Measurements from ENCODE around the gene ZNF578. TPM values are rescaled to one million over a fixed set of nuclear protein-coding genes. Genes with fewer than 3 reads are reported as not detected.

ZNF578 gene
- total and polyA plus RNA-seq, 9 of the 15 experiments (the other 6 are each of a cell fraction or from before 2014, with no cell fraction given) = 0.05 to 0.29 (median 0.15) TPM

DNA sequence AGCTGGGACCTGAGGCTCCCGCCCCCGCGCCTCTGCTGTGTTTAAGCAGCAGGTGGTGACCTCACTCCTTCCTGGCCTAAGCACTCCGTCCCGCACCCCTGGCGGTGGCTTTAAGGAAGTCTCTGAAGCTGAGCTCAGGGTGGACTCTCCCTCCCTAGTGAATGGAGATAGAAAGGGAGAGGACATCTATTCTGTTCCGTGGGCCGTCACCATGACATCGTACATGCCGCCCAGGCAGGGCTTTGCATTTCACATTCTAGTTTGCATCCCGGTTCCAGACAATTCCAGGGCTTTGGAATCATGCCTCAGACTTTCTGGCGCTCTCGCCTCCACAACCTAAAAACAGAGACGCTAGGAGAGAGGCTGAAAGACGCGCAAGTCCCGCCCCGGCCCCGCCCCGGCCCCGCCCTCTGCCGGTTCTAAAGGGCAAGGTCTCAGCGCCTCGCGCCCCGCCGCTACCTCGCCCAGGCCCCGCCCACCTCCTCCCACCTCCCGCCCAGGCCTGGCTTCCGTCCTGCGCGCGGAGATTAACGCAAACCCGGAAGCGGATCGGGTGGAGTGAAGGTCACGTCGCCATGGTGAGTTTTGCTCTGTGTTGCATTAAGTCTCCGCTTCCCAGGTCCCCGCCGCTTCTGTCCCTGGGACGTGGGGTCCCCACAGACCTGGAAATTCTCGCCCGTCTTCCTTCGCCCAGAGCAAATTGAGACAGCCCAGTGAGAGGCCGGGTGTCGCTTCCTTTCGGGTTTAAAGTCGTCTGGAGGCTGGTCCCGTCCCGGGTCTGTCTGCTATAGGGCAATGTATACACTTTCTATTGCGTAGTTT is 74.0 kb downstream of the ZNF578 start, which contains the start of gene ZNF808 (continued):
- no peak for TF ChIP-seq FOXP4 (CRISPR knock-in tag; IDR thresholded peaks at IDR 0.05; ENCODE audit: borderline replicate concordance)
- no peak for TF ChIP-seq TCF7L2 (IDR thresholded peaks at IDR 0.05; ENCODE audit: low read depth, low read length)
- TF ChIP-seq, protein P1, sequence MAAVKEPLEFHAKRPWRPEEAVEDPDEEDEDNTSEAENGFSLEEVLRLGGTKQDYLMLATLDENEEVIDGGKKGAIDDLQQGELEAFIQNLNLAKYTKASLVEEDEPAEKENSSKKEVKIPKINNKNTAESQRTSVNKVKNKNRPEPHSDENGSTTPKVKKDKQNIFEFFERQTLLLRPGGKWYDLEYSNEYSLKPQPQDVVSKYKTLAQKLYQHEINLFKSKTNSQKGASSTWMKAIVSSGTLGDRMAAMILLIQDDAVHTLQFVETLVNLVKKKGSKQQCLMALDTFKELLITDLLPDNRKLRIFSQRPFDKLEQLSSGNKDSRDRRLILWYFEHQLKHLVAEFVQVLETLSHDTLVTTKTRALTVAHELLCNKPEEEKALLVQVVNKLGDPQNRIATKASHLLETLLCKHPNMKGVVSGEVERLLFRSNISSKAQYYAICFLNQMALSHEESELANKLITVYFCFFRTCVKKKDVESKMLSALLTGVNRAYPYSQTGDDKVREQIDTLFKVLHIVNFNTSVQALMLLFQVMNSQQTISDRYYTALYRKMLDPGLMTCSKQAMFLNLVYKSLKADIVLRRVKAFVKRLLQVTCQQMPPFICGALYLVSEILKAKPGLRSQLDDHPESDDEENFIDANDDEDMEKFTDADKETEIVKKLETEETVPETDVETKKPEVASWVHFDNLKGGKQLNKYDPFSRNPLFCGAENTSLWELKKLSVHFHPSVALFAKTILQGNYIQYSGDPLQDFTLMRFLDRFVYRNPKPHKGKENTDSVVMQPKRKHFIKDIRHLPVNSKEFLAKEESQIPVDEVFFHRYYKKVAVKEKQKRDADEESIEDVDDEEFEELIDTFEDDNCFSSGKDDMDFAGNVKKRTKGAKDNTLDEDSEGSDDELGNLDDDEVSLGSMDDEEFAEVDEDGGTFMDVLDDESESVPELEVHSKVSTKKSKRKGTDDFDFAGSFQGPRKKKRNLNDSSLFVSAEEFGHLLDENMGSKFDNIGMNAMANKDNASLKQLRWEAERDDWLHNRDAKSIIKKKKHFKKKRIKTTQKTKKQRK (IDR thresholded peaks at IDR 0.05; ENCODE audit: borderline replicate concordance, low read depth, low read length) = no peak
- no peak for TF ChIP-seq ZNF253 (CRISPR knock-in tag; conservative IDR thresholded peaks at IDR 0.05)
- peak; percentile 81; the same call in 1 of the 2 replicates for TF ChIP-seq ELF4 (CRISPR knock-in tag; IDR thresholded peaks at IDR 0.05)
- TF ChIP-seq RNF2 (IDR thresholded peaks at IDR 0.05) = no peak
- no peak for TF ChIP-seq SETDB1 (IDR thresholded peaks at IDR 0.05; ENCODE audit: low read length)
- TF ChIP-seq, protein P2, sequence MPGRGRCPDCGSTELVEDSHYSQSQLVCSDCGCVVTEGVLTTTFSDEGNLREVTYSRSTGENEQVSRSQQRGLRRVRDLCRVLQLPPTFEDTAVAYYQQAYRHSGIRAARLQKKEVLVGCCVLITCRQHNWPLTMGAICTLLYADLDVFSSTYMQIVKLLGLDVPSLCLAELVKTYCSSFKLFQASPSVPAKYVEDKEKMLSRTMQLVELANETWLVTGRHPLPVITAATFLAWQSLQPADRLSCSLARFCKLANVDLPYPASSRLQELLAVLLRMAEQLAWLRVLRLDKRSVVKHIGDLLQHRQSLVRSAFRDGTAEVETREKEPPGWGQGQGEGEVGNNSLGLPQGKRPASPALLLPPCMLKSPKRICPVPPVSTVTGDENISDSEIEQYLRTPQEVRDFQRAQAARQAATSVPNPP (IDR thresholded peaks at IDR 0.05; ENCODE audit: borderline replicate concordance, insufficient read depth, insufficient read length) = no peak
- TF ChIP-seq HNRNPLL (IDR thresholded peaks at IDR 0.05; ENCODE audit: low read depth, low read length, poor library complexity, severe bottlenecking) = no peak
- TF ChIP-seq ZC3H4 (CRISPR knock-in tag; IDR thresholded peaks at IDR 0.05; ENCODE audit: borderline replicate concordance) = no peak
- peak in 1 of 2 experiments; percentile 67; a peak in 3 of 4 replicates for TF ChIP-seq MAZ (CRISPR knock-in tag; conservative IDR thresholded peaks at IDR 0.05 in 1 of 2, IDR thresholded peaks at IDR 0.05 in 1 of 2)
- no peak for TF ChIP-seq ZC3H8 (IDR thresholded peaks at IDR 0.05)
- no peak for TF ChIP-seq ZNF764 (CRISPR knock-in tag; IDR thresholded peaks at IDR 0.05; ENCODE audit: low read depth)
- TF ChIP-seq, protein P3, sequence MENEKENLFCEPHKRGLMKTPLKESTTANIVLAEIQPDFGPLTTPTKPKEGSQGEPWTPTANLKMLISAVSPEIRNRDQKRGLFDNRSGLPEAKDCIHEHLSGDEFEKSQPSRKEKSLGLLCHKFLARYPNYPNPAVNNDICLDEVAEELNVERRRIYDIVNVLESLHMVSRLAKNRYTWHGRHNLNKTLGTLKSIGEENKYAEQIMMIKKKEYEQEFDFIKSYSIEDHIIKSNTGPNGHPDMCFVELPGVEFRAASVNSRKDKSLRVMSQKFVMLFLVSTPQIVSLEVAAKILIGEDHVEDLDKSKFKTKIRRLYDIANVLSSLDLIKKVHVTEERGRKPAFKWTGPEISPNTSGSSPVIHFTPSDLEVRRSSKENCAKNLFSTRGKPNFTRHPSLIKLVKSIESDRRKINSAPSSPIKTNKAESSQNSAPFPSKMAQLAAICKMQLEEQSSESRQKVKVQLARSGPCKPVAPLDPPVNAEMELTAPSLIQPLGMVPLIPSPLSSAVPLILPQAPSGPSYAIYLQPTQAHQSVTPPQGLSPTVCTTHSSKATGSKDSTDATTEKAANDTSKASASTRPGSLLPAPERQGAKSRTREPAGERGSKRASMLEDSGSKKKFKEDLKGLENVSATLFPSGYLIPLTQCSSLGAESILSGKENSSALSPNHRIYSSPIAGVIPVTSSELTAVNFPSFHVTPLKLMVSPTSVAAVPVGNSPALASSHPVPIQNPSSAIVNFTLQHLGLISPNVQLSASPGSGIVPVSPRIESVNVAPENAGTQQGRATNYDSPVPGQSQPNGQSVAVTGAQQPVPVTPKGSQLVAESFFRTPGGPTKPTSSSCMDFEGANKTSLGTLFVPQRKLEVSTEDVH (IDR thresholded peaks at IDR 0.05; ENCODE audit: low read depth, partially characterized antibody) = no peak
